NCI-H2196 (cell line): ENCODE results near the gene TWIST2.

ENCODE experiments used
- DNase-seq: peaks from one replicate; lab custom pipeline; 2025; ENCODE audit not compliant: unreplicated experiment; lab: John Stamatoyannopoulos, UW

Gene TWIST2

DNA sequence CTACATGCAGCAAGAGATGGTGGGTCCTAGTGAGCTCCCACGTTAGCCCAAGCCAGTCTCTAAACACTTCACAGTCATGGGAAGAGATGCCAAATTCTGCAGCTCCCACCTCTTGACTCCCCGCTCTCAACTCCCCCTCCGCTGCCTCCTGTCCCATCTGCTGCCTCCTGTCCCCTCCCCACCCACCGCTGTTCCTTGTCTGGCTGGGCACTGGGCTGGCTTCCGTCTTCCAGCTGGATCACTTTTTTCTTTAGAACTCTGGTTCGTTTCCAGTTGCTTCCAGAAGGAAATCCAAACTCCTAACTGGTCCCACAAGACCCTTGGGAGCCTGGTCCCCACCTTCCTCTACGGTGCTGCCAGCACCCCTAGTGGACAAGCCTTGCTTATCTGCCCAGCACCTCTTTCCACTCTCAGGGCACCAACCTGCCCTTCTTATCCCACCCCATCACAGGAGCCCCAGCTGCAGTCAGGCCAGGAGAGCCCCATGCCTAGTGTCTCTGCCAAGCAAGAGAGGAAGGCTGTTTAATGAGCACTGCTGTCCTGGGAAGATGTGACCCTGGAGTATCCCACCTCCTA lies 12.1 kb upstream of the TWIST2 start:
- DNase-seq: no peak

DNA sequence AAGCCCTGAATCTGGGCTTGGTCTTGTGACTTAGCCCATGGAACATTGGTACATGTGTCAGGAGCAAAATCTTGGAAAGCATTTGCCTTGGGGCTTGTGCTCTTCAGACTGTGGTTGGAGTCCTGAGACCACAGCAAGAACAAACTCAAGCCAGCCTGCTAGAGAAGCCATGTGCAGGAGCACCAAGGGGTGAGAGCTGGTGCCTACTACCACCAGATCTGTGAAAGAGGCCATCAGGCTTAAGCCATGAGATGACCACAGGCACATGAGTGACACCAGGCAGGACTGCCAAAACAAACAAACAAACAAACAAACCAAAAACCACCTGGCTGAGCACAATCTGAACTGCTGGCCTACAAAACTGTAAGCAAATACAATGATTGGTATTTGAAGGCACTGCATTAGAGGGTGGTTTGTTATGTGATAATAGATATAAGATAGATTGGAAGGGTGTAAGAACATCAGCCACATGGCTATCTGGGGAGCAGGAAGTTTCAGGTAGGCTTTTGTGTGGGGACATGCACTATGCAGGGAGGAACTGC lies 9.0 kb upstream of the TWIST2 start:
- no peak for DNase-seq

DNA sequence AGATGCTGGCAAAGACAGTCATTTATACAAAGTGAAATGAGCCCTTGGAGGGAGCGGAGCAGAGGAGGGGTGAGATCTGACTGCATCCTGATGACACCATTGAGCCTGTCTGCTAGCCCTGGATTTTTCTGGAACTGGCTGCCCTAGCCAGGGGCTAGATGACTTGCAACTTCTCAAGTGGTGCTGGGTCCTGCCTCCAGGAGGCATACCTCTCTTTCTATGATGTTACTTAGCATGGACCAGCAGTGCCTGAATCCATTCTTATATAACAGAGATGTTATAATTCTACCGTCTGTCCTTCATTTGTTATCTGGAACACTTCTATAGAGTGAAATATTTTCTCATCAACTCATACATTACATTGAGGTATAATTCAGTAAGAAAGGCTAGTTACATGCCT lies 8.5 kb upstream of the TWIST2 start:
- no peak for DNase-seq

DNA sequence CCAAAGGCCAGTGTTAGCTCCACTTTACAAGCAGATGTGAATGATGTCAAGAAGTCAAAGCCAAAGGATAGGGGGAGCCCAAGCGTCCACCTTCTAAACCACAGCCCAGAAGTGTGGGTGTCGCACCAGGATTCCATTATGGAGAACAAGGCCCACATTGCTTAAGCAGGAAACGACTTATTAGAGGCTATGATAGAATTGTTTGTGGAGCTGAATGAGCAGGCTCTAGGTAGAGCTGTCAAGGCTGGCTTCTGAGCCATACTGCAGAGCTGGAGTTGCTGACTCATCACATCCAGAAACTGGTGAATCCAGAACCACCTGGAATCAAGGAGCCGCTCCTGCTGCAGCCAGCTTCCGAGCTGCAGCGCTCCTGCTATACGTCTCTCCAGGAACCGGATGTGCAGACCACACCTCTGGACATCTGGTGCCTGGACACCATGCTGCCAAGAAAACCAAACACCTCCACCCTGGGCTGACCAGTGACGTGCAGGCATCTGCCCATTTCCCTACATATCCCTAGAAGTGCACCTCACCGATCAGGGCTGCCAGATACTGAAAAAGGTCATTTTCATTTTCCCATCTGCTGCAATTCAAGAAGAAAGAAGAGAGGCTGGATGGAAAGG lies 6.2 kb upstream of the TWIST2 start:
- no peak for DNase-seq

DNA sequence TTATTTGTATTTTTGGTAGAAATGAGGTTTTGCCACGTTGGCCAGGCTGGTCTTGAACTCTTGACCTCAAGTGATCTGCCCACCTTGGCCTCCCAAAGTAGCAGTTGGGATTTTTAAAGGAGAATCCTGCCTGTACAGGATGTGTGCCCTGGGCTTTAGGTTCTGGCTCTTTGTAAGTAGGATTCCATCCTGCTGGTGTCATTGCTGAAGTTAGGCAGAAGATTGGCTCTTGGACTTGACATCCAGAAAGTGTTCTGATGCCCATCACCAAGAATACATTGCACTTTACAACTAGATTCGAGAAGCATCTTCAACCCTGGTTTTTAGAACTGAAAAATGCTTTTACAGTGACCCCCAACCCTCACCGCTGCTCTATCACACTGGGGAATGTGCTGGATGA lies 4.4 kb upstream of the TWIST2 start:
- DNase-seq: no peak

DNA sequence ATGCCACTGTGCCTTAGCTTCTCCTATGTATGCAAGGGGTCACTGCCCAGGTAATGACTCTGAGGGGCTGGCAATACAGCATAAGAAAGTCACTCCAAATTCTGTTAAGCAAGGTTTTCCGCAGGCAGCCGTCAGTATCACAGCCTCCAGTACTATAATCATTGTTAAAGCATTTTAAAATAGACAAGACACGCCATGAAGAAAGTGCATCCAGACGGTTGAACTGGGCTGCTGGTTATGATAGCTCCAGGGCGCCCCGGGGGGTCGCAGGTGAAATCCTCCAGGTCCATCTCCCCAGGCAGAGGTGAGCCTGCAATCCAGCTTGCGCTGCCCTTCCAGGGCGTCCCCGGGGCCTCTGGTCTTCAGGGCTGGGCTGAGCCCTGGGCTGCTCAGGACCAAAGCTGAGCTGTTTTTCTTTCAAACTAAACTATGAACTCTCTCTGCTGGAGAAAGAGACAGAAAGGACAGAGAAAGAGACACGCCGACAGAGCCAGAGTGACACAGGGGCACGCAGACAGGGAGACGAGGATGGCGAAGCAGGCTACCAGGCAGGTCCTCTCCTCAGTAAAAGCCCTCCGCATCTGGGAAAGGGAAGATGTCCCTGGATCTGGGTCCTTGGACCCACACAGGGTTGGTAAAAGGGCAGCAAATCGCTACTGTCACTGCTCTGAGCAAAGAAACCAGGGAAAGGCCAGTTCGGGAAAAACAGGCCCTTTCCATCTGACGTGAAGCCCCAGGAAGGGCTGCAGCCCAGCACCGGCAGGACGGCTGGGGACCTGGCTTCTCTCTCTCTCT lies 2.1 kb upstream of the TWIST2 start:
- DNase-seq: no peak

DNA sequence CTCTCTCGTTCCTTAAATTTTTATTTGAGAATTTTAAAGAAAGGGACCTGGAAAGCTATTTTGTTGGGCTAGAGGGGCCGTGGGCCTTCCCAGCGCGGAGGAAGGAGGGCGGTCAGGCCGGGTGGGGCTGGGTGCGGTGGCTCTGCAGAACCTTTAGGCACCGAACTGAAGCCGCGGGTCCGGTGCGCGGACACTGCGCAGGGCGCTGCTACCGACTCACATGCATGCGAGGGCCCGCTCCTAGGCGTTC lies 1.6 kb upstream of the TWIST2 start:
- DNase-seq: no peak

DNA sequence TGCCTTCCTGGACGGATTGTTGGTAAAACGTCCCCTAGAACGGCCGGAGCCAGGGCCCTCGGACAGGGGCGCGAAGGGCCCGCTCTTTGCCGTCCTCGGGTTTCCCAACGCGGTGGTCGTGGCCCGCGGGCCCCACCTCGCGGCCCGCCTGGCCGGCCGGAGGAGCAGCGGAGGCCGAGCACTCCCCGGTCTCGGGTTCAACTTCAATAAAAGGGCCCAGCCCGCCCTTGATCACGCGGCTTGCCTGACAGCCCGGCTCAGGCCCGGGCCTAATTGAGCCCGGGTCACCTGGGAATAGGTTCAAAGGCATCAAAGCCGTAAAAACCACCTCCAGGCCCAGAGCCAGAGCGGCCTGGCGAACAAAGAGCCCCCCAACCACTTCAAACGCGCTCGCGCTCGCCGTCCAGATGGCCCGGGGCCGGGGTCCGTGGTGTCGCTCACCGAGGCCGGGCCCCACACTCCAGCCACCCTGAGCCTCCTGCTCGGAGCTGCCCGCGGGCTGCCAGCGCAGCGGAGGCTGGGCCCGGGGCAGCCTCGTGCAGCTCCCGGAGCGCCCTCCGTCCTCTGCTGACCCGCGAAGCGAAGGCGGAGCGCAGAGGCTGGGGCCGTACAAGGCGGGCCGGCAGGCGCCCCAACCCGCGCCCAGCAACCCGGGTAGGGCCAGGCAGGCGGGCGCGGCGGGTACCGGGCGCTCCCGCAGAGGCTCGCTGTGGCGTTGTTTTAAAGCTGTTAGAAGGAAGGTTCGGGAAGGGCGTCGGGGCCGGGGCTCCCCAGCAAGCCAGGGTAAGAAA lies 1.1 kb upstream of the TWIST2 start:
- no peak for DNase-seq

DNA sequence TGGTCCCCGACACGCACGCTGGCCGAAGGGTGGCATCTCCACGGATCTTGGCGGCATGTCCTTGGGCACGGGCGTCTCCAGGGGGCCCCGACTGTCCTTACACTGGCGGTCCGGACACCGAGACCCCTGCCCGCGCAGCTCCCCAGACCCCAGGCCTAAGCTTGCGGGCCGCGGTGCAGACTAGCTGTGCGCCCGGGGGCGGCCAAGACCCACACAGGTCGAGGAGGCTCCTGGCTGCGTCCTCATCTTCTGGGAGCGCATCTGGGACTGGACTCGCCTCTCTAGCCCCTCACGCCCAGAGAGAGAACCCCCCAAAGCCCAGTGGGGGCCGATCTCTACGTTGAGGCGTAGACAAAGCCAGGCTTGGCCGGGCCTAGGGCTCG lies 475 bp upstream of the TWIST2 start:
- DNase-seq: no peak

DNA sequence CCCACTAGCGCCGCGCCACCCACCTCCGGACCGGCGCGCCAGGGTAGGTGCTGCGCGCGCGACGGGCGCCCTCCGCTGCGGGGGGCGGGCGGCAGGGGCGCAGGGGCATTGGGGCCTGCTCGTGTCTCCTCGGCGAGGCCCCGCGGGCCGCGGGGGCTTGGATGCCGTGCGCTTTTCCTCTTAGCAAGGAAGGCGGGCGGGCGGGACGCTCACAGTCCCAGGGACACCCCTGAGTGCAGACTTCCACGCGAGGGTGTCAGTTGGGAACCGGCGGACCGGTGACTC lies 748 bp downstream of the TWIST2 start:
- no peak for DNase-seq

DNA sequence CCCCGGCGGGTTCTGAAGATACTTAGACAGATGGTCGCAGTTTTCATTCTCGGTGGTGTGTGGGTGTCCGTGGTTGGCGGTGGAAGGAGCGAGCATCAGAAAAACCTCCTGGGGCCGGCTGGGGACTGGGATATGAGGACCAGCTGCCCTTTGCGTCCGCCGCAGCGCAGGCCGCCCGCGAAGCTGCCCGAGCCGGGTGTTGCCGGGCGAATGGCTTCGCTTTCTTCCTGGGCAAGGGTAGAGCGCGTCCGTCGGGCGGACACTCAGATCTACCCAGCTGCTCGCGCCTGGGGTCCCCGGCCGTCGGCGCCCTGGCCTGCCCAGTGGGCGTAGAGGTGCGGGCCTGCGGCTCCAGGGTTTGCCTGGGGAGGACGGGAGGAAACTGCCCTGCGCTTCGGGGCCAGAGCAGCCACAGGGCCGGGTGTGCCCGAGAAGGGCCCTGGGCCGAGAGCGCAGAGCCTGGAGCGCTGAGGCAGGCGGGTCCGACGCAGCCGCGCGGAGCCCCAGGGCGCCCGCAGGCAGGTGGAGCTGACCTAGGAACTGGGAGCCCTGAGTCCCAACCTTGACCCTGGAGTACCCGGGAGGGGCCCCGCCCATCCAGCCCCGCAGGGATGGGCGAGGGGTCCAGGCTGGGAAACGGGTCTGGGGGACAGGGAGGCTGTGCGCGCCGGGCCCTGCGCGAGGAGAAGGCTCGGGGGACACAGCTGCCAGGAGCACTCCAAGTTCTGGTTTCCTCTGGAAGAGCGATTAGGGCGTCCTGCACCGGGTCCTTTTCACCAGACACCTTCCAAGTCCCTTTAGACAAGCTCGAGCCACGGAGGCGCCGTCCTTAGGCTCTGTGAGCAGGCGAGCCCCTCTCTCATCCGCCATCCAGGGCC lies 1.3 kb downstream of the TWIST2 start:
- DNase-seq: no peak

DNA sequence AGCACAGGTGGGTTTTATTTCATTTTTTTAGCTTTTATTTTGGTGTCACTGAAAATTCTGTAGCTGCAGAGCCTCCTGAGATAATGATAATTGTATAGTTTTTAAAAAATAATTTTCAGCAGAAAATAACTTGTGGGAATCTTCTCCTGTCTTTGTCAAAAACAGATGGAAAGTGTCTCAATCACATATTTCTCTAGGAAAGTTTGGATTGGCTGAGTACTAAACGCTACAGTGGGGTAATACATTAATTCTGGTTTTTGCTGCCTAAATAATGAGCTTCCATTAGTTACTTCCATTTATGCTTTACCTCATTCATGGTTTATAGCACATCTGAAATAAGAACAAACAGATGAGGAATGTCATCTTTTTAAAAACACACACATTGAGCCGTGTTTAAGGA lies 2.2 kb downstream of the TWIST2 start:
- no peak for DNase-seq

DNA sequence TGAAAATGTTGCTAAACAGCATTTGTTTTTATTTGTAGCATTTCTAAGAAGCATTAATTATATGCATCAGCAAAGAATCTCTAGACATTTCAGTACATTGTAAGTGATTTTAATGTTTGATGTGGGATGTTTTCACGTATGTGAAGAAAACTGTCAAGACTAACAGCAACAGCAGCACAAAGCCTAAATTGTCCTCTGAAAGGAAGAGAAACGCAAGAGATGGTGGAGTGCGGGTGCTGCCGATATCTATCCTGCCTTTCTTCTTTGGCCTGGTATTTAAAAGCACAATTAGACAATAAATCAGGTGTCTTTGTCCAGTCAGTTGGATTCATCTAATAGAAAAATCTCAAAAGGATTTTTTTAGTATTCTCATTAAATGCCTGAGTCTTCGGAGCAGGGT lies 3.1 kb downstream of the TWIST2 start:
- DNase-seq: no peak

DNA sequence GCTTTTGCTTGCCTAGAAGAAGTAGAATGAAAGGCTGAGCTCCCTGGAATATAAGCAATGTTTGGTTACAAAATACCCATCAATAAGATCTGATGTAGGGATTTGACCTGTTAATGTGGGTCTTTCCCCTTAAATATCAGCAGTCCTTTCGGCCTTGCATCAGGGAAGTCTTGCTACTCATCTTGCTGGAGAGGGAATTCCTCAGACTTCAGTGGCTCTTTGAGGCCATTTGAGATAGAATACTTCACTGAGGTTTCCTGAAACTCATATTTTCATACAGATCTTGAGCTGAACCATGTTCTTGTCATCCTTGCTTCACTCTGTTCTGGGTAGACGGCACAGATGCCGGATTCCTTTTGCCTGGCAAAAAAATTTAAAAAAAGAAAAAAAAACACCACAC lies 3.9 kb downstream of the TWIST2 start:
- DNase-seq: no peak

DNA sequence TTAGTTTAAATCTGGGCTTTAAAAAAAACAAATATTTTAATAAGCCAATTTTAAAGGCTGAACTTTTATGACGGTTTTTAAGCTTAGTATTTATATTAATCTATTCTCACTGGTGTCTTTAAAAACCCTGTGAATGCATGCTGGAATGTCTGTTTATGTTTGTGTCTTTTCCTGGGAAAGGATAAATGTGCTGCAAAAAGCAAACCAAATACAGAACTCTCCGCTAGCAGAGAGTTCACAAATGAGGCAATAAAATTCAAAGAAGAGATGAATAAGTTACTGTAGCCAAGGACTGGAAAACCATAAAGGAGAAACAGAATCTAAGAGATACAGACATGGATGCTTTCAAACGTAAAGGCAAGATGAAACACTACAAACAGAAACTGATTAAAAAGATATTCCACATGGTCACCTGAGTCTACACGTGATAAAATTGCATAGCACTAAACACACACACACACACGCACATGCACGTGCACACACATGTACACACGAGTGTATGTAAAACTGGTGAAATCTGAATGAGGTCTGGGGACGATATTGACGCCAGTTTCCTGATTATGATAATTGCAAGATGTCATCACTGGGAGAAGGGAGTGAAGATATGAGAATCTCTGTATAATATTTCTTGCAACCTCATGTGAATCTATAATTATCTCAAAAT lies 4.5 kb downstream of the TWIST2 start:
- no peak for DNase-seq

DNA sequence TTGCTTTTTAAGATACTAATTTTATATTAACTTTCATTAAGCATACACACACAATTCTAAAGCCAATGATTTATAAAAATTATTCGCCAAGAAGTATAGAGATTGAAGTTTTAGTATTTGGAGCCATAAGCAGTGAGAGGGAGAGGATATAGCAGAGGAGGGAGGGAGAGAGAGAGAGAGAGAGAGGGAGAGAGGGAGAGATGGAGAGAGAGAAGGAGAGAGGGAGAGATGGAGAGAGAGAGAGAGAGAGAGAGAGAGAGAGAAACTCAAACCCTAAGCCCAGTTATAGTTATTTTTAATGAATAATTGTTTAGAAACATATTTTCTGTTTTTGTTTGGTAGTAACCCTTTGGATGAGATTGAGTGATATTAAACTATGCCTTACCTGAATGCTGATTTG lies 5.3 kb downstream of the TWIST2 start:
- DNase-seq: no peak

DNA sequence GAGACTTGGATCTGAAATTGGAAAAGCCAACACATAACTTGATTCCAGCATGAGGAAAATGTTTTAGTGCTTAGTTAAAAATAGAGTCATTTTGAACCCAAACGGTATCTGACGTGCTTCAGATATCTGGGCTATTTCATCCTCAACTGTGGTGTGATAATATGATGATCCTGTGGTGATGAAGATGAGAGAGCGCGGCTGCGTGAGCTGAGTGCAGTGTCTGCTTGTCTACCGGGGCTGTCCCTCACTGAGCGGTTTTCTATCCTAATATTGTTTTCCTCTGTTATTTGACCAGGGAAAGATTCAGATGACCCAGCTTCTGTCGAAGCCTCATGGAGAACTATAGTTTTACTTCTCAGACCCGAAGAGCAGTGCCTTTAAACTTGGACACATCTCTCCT lies 5.8 kb downstream of the TWIST2 start:
- no peak for DNase-seq

DNA sequence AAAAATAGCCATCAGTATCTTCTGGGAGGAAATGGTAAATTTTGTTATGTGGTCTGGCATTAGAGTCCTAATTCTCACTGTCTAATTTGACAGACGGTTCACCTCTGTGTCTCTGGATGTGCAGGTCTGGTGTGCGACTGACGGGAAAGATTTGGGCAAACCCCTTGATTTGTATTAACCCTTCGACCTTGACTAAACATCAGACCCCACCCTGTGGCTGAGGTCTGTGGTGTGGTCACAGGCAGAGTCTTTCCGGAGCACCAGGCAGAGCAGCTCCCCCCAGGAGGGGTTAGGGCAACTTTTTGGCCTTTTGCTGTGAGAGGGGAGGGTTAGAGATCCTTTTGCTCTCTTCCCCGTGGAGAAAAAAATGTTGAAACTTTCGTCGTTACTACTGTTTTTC lies 6.4 kb downstream of the TWIST2 start:
- no peak for DNase-seq

DNA sequence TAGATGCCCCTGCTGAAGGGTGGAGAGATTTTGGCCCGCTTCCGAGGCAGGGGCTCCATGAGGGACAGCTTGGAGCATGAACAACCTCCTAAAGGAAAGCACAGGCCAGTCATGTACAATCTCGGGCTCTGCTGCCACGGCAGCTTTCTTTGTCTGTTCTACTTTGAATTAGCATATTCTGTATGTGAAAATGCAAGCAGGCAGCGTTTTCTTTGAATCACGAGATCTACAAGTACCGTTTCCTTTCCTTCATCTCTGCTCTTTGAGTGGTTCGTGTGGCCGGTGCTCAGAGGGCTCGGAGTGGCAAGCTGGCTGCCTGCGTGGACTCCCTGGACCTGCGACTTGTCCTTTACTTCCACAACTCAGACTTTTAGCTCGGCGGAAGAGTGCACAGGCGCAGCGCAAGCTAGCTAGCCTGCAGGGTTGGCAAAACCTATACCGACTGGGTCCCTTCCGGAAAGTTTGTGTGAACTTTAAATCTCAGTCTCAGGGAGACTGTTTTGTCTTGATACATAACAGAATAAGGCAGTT lies 6.9 kb downstream of the TWIST2 start:
- DNase-seq: no peak

DNA sequence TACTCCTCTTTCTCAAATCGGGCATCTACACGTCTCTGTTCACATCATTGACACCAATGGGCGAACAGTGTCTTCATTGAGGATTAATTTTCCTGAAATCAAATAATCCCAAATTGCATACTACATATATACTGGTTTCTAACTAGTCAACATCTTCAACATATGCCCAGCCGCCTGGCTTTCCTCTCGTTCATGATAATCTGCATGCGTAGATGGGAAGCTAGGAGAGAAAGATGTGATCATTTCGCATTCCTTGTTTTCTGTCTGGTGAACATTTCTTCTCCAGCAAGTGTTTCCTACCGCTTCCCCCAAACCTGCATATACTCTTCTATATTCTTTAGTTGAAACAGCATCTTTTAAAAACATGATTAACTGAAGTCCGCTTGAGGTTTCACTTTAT lies 7.4 kb downstream of the TWIST2 start:
- no peak for DNase-seq
